Psoas muscle (tissue), 8 donors: ENCODE data around the gene F12. TPM values are rescaled to one million over a fixed set of nuclear protein-coding genes. Genes with fewer than 3 reads are reported as not detected.

Experiments
- ATAC-seq, 4 donors: fragments of 200-7000 bp; cut with Tn5 transposase; one replicate each; pipeline ENCODE4 v1.9.1; 2020; ENCODE audit warnings: moderate library complexity in 3 of 4, mild to moderate bottlenecking in 2 of 4
- DNase-seq, 2 donors: peaks; one replicate each; pipeline ENCODE4 v3.0.0-alpha.2; 2020
- H3K27ac ChIP-seq: fragments of 200-600 bp; one replicate; pipeline ENCODE4 v1.8.0; 2022
- H3K27me3 ChIP-seq, 3 donors: fragments of 200-600 bp in 1 of 3; one replicate each; pipeline versions ENCODE4 v1.6.1 to v1.8.0; 2013 to 2022; ENCODE audit warnings: low read length in 2 of 3, mild to moderate bottlenecking in 2 of 3, moderate library complexity in 1 of 3; ENCODE audit not compliant: insufficient read depth in 3 of 3
- H3K36me3 ChIP-seq, 2 donors: fragments of 200-600 bp in 1 of 2; one replicate each; pipeline versions ENCODE4 v1.6.1 to v1.8.0; 2013 to 2022; ENCODE audit warnings: low read depth in 1 of 2, mild to moderate bottlenecking in 1 of 2, moderate library complexity in 1 of 2; ENCODE audit not compliant: insufficient read depth in 1 of 2
- H3K4me1 ChIP-seq: fragments of 200-600 bp; one replicate; pipeline ENCODE4 v1.8.0; 2022
- H3K4me3 ChIP-seq: fragments of 200-600 bp; one replicate; pipeline ENCODE4 v1.8.0; 2022; ENCODE audit warnings: mild to moderate bottlenecking
- H3K9me3 ChIP-seq: fragments of 200-600 bp; one replicate; pipeline ENCODE4 v1.8.0; 2022
- CTCF ChIP-seq: fragments of 200-600 bp; IDR thresholded peaks from one replicate; pipeline ENCODE4 v1.8.0; 2022; ENCODE audit warnings: antibody characterized with exemption
- WGBS, 3 donors: extraction: QIAGEN DNeasy Blood & Tissue Kit; methylation state at CpG; one replicate each; pipeline versions ENCODE4 v1.1.6 to v1.1.7; 2013; 5-methylcytosine and 5-hydroxymethylcytosine counted together
- intact Hi-C, 2 donors: fragments of 100-400 bp; cut with DNase I; formaldehyde crosslinking; loops; one replicate each; pipeline versions ENCODE4 v1.11.0 to v1.14.2; 2022
- polyA plus RNA-seq, 3 donors: library from polyadenylated mRNA; stranded (reverse); fragments of 200-250 nt; gene quantifications; one replicate each; pipeline ENCODE4 v1.2.3, GENCODE V29; 2013
- total RNA-seq, 4 donors: library from RNA; stranded (reverse); fragmentation: NEBNext Ultra II Directional in 2 of 4; extraction: Animal tissue kit (Norgen Biotek cat#: 25700) in 2 of 4; gene quantifications; one replicate each; pipeline versions ENCODE4 v1.2.1 to v1.2.4, GENCODE V29; 2021 to 2023
- donor health status: healthy with polysubstance abuse.
- donor health status: DM: no; HTN: no; CAD: no; lungs with moderate emphysema.
- donor health status: Bipolar disorder and iron deficiency.
- donor health status: healthy.
- donor health status: DM: yes; HTN: yes; CAD: no.
- donor health status: DM: no; HTN: no; CAD: no.
- donor health status: DM: no; HTN: no; CAD: no.
- donor health status: DM: yes; HTN: yes; CAD: no.

Gene F12
- total and polyA plus RNA-seq, 7 donors, result 0.06 to 0.81 (median 0.24) TPM; not detected in 3

GRCh38 chr5:177442066-177442826 is 32.9 kb upstream of the F12 start:
- no peaks in the 10 kb centered on the region for H3K9me3 ChIP-seq
- peaks cover 0 to 4% (median 0%) of the 10 kb centered on the region in 3 donors for H3K27me3 ChIP-seq
- DNase-seq, result no peak
- ATAC-seq, result no peak
- peaks cover 6% of the 10 kb centered on the region for H3K4me1 ChIP-seq
- WGBS, 3 donors, result 90 to 94% (median 91%) methylated on average over 20 of the region's 20 CpGs
- peaks cover 0 to 37% of the 10 kb centered on the region in 2 donors for H3K36me3 ChIP-seq
- no peak overlapping the region for H3K27ac ChIP-seq
- TF ChIP-seq CTCF, result no peak
- no peak overlapping the region for H3K4me3 ChIP-seq
- intact Hi-C loops, result no loop called here

- DNase-seq (no peak), ATAC-seq (no peak)
- no peaks in the 10 kb centered on the region for H3K9me3 ChIP-seq
- WGBS, 3 donors, result 79 to 91% (median 82%) methylated on average over 18 to 26 of the region's 26 CpGs
- intact Hi-C loops, result no loop called here
- no peaks in the 10 kb centered on the region for H3K27me3 ChIP-seq
- H3K27ac ChIP-seq, result no peak overlapping the region
- no peak for TF ChIP-seq CTCF
- no peak overlapping the region for H3K4me3 ChIP-seq
- H3K4me1 ChIP-seq, result peaks cover 3% of the 10 kb centered on the region
- peaks cover 0 to 47% of the 10 kb centered on the region in 2 donors for H3K36me3 ChIP-seq
Measured at GRCh38 chr5:177440990-177441780, 31.8 kb upstream of the F12 start.

GRCh38 chr5:177440211-177440989 is 31.0 kb upstream of the F12 start:
- no peaks in the 10 kb centered on the region for H3K27me3 ChIP-seq
- no peak for ATAC-seq
- no peaks in the 10 kb centered on the region for H3K9me3 ChIP-seq
- H3K36me3 ChIP-seq, result peaks cover 0 to 55% of the 10 kb centered on the region in 2 donors
- no peaks in the 10 kb centered on the region for H3K4me1 ChIP-seq
- DNase-seq, result no peak
- no peak overlapping the region for H3K27ac ChIP-seq
- intact Hi-C loops, result no loop called here
- no peak overlapping the region for H3K4me3 ChIP-seq
- no peak for TF ChIP-seq CTCF
- WGBS, 3 donors, result 78 to 85% (median 79%) methylated on average over 24 of the region's 24 CpGs

GRCh38 chr5:177439518-177440053 is 30.2 kb upstream of the F12 start:
- WGBS, 3 donors, result 95 to 97% (median 96%) methylated on average over 4 of the region's 4 CpGs
- no peaks in the 10 kb centered on the region for H3K4me1 ChIP-seq
- no peak for TF ChIP-seq CTCF
- H3K27me3 ChIP-seq, result no peaks in the 10 kb centered on the region
- no peak overlapping the region for H3K27ac ChIP-seq
- DNase-seq (no peak), ATAC-seq (no peak)
- peaks cover 0 to 63% of the 10 kb centered on the region in 2 donors for H3K36me3 ChIP-seq
- intact Hi-C loops, result no loop called here
- H3K9me3 ChIP-seq, result no peaks in the 10 kb centered on the region
- H3K4me3 ChIP-seq, result no peak overlapping the region
